Bronchial epithelial cell (primary cell): ENCODE results near the gene SLC1A1. TPM values are rescaled to one million over a fixed set of nuclear protein-coding genes. Genes with fewer than 3 reads are reported as not detected.

Experiments
- DNase-seq: peaks from one replicate; pipeline ENCODE4 v3.0.0-alpha.2; 2010; ENCODE audit warnings: low read depth
- FAIRE-seq: peaks from 2 replicates; lab custom pipeline; 2011; peaks lifted over from hg19 to GRCh38; lab: Jason Lieb, UNC
- H3K27me3 ChIP-seq: 2 replicates; pipeline ENCODE4 v1.5.1; 2011; ENCODE audit warnings: low read length; ENCODE audit not compliant: control insufficient read depth, insufficient read depth
- H3K36me3 ChIP-seq: 2 replicates; pipeline ENCODE4 v1.5.1; 2011; ENCODE audit warnings: low read length; ENCODE audit not compliant: control insufficient read depth, insufficient read depth
- H3K4me3 ChIP-seq: 2 replicates; pipeline ENCODE4 v1.5.1; 2011; ENCODE audit warnings: mild to moderate bottlenecking, low read depth, low read length, control low read depth
- total RNA-seq: library from RNA; depleted of rRNA; stranded (reverse); fragments of >200 nt; gene quantifications from 2 replicates; pipeline ENCODE4 v1.2.1, GENCODE V29; 2014
- TF ChIP-seq, protein P1 (sequence below): IDR thresholded peaks from 2 replicates; pipeline ENCODE4 v1.5.1; 2011; ENCODE audit warnings: mild to moderate bottlenecking, moderate library complexity, low read length, control low read depth, inconsistent platforms; ENCODE audit not compliant: insufficient read depth, severe bottlenecking

Gene SLC1A1
- total RNA-seq, 1 donor from 2014 or later: 1.1 TPM

DNA sequence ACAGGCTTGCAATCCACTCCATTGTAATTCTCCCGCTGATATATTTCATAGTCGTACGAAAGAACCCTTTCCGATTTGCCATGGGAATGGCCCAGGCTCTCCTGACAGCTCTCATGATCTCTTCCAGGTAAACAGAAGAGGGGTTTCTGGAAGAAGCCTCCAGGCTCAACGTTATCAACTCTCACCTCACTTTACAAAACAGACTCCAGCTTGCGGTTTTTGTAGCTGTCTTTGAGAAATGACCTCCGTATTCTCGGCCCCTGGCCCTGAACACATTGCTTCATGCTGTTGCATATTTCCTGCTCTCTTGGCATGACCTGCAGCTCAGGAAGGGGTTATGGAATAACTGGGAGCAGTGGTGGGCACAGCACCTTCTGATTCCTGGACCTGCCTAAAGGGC, 85.7 kb downstream of the SLC1A1 start:
- FAIRE-seq: no peak
- Histone ChIP-seq H3K4me3 (no peak overlapping the region), H3K36me3 (no peaks in the 10 kb centered on the region), H3K27me3 (no peaks in the 10 kb centered on the region)
- no peak for DNase-seq
- TF ChIP-seq, protein P1, sequence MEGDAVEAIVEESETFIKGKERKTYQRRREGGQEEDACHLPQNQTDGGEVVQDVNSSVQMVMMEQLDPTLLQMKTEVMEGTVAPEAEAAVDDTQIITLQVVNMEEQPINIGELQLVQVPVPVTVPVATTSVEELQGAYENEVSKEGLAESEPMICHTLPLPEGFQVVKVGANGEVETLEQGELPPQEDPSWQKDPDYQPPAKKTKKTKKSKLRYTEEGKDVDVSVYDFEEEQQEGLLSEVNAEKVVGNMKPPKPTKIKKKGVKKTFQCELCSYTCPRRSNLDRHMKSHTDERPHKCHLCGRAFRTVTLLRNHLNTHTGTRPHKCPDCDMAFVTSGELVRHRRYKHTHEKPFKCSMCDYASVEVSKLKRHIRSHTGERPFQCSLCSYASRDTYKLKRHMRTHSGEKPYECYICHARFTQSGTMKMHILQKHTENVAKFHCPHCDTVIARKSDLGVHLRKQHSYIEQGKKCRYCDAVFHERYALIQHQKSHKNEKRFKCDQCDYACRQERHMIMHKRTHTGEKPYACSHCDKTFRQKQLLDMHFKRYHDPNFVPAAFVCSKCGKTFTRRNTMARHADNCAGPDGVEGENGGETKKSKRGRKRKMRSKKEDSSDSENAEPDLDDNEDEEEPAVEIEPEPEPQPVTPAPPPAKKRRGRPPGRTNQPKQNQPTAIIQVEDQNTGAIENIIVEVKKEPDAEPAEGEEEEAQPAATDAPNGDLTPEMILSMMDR: no peak

DNA sequence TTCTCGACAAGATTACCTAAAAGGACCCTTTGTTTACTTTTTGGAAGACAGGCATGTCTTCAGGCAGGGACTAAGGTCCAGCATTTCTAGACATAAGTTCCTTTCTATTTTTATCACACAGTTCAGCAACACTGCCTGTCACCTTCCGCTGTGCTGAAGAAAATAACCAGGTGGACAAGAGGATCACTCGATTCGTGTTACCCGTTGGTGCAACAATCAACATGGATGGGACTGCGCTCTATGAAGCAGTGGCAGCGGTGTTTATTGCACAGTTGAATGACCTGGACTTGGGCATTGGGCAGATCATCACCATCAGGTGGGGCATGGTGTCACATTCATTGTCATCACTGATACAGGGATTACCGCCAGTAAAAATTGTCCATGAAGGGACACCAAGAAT, 86.2 kb downstream of the SLC1A1 start:
- DNase-seq (no peak), FAIRE-seq (no peak)
- no peaks in the 10 kb centered on the region for H3K27me3 ChIP-seq
- TF ChIP-seq, protein P1: no peak
- no peak overlapping the region for H3K4me3 ChIP-seq
- no peaks in the 10 kb centered on the region for H3K36me3 ChIP-seq

DNA sequence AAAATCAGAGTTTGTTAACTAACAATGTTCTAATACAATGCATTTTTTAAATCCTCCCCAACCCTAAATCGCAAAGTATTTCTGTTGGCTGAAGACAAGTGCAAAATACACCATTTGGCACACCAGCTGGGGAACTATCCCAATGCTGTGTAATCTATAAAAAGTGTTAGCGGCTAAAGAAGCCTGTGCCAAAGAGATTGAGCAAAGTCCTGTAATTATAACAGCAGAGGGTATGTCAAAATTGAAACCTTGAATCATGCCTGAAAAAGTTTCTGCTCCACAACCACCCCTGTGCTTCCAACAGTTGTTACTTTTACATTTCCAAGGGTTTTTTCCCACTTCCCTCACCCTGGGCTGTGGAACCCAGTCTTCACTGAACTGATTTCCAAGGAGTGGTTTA, 88.7 kb downstream of the SLC1A1 start:
- DNase-seq (no peak), FAIRE-seq (no peak)
- H3K4me3 ChIP-seq: no peak overlapping the region

DNA sequence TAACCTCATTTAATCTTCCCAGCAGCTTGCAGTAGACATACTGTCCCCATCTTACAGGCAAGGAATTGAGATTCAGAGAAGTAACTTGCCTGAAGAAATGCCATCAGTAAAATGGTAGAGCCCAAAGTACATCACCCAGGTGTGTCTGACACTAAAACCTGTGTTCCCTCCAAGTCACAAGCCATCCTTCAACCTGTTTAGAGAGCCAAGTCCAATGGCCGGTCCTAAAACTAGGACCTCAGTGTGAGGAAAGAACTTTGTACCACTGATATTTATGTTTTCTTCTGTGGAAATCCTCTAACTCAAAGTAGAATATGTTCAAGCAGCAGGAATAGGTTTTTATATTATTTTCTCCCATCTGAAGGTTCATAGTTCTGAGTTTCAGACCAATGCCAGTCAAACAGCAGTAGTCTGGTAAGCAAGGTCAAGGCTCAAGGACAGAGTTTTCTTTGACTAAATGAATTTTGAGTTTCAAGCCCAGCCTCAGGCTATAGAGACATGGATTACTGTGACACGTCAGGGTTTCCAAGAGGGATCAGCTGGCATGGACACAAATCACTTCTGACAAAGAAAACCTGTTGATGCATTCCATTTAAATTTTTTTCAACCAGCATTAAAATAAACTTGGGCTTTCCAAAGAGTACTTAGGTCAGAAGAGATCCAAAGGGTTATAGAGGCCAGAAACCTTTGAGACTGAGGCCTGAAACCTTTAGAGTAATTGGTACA, 90.9 kb downstream of the SLC1A1 start:
- Histone ChIP-seq H3K36me3 (no peaks in the 10 kb centered on the region), H3K27me3 (no peaks in the 10 kb centered on the region), H3K4me3 (no peak overlapping the region)
- FAIRE-seq: no peak
- TF ChIP-seq, protein P1: no peak
- DNase-seq: no peak

More for the DNA sequence above, 88.7 kb downstream of the SLC1A1 start:
- TF ChIP-seq, protein P1: no peak
- Histone ChIP-seq H3K27me3 (no peaks in the 10 kb centered on the region), H3K36me3 (no peaks in the 10 kb centered on the region)

DNA sequence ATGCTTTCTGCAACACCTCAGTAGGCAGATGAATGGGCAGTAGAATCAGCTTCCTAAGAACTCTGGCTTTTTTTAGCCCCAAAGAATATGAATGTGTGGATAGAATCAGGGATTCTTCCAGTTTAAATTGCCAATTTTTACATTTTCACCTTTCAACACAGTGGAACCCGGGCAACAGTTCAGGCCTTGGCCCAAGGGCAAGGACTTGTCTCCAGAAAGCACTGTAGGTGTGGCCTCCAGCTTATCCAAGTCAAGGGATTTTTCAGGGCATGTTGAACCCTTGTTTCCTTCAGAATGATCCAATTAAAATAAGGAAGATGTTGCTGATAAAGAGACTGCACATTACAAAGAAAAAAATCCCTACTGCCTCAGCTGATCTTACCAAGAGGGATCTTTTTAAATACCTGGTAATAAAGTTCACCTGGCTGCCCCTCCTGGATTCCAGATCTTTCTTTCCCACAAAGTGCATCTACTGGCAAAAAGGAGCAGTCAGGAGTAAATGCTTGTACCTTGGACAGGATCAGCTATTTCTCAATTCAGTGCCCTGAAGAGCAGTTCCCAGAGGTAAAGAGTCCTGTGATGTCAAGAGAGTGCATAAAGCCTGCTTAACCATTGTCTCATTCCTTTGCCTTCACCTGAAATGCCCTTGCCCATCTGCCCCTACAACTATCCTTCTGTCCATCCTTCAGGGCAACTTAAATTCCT, 91.7 kb downstream of the SLC1A1 start:
- TF ChIP-seq, protein P1: no peak
- DNase-seq (no peak), FAIRE-seq (no peak)
- Histone ChIP-seq H3K4me3 (no peak overlapping the region), H3K36me3 (no peaks in the 10 kb centered on the region), H3K27me3 (no peaks in the 10 kb centered on the region)
